GM12864 (cell line): ENCODE measurements around the gene SPSB1.

Experiments
- DNase-seq: peaks from one replicate; pipeline ENCODE4 v3.0.0-alpha.2; 2011; ENCODE audit warnings: low read depth
- H3K4me3 ChIP-seq: 2 replicates; pipeline ENCODE4 v1.5.1; 2011; ENCODE audit warnings: mild to moderate bottlenecking, low read depth, low read length, control low read depth
- CTCF ChIP-seq: IDR thresholded peaks from 2 replicates; pipeline ENCODE4 v1.5.1; 2011; ENCODE audit warnings: low read depth, mild to moderate bottlenecking, moderate library complexity, low read length, control low read depth, inconsistent platforms; ENCODE audit errors: missing control alignments

The SPSB1 gene

GRCh38 chr1:9250411-9251381 lies 42.0 kb upstream of the SPSB1 start:
- no peak for DNase-seq

DNA sequence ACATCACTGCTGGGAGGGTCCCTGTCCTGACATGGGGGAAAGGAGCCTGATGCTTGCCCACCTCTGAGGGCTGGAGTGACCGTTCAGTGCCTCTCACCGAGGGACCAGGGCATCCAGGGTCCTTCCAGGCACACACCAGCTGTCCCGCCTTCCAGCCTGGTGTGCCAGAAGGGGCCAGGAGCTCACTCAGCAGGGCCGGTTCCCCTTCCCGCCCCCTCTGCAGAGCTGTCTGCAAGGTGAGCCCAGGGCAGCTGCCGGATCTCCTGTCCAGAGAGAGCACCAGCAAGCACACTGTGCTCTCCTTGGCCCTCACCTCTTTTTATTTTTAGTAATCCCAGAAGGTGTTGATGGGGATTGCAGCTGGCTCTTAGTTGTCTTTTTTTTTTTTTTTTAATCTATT lies 41.2 kb upstream of the SPSB1 start:
- TF ChIP-seq CTCF: no peak
- H3K4me3 ChIP-seq: no peak overlapping the region
- DNase-seq: no peak

More at GRCh38 chr1:9250411-9251381, 42.0 kb upstream of the SPSB1 start:
- no peak overlapping the region for H3K4me3 ChIP-seq
- no peak for TF ChIP-seq CTCF

DNA sequence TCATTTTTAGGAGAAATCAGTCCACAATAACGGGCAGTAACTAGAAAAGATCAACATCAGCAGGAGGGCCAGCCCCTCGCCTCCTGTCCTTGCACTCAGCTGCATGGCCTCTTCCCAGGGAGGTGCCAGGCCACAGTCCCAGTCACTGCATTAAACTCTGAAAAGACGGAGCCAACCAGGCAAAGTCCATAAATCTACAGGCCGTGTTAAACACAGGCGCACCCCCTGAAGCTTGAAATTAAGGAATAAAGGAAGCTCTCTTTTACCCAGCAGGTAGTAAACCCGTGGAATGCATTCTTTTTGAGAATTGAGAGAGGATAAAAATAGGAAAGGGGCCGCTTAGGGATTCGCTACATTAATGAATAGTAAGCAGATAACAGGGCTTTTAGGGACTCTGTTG lies 39.7 kb upstream of the SPSB1 start:
- no peak for DNase-seq
- TF ChIP-seq CTCF: no peak
- H3K4me3 ChIP-seq: no peak overlapping the region

DNA sequence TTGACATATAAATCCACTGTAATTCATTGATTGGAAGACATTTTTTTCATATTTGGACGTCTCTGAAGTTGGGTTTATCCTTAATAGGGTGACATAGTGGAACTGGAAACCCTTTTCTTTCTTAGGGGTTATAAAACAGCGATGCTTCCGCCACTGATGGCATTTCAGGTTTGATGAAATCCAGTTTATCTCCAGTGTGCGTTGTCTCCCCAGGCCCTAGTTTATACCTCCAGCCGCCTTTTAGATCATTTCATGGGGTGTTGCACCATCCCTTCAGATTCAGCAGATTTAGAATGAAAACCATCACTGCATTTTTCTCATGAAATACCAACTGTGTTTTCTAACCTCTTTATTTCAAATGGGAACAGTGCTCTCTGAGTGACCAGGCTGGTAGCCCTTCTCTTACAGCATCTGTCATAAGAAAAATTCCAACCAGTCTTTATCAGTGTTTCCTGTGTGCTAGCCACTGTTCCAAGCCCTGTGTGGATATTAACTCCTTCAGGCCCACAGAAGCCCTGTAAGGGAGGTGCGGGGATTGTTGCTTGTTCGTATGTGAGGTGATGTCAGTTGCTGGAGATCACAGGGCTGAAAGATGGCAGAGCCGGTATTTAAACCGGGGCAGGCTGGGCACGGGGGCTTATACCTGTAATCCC lies 39.1 kb upstream of the SPSB1 start:
- H3K4me3 ChIP-seq: no peak overlapping the region
- DNase-seq: no peak
- TF ChIP-seq CTCF: no peak

GRCh38 chr1:9256332-9256731 lies 36.4 kb upstream of the SPSB1 start:
- no peak for TF ChIP-seq CTCF
- DNase-seq: no peak
- H3K4me3 ChIP-seq: no peak overlapping the region

GRCh38 chr1:9257851-9258250 lies 34.8 kb upstream of the SPSB1 start:
- TF ChIP-seq CTCF: no peak
- H3K4me3 ChIP-seq: no peak overlapping the region
- DNase-seq: no peak

GRCh38 chr1:9258629-9259028 lies 34.1 kb upstream of the SPSB1 start:
- H3K4me3 ChIP-seq: no peak overlapping the region
- DNase-seq: no peak
- no peak for TF ChIP-seq CTCF
